NCI-H774 (cell line): ENCODE results near the gene GABARAPL2.
"Not testable (repeated sequence)": the region's sequence is repeated elsewhere in the genome, so short reads cannot be mapped to it uniquely, and the experiment has no call there.

ENCODE experiments used
- DNase-seq: peaks from one replicate; lab custom pipeline; 2025; lab: John Stamatoyannopoulos, UW

The GABARAPL2 gene

DNA sequence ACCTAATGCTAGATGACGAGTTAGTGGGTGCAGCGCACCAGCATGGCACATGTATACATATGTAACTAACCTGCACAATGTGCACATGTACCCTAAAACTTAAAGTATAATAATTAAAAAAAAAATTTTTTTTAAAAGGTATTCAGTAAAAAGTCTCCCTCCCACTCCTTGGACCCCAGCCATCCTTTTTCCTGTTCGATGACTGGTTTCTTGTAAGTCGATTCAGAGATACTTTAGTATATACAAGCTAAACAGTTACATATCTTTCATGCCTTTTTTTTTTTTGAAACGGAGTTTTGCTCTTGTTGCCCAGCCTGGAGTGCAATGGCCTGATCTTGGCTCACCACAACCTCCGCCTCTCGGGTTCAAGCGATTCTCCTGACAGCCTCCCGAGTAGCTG lies 25.7 kb downstream of the GABARAPL2 start:
- DNase-seq, result not testable (repeated sequence)

DNA sequence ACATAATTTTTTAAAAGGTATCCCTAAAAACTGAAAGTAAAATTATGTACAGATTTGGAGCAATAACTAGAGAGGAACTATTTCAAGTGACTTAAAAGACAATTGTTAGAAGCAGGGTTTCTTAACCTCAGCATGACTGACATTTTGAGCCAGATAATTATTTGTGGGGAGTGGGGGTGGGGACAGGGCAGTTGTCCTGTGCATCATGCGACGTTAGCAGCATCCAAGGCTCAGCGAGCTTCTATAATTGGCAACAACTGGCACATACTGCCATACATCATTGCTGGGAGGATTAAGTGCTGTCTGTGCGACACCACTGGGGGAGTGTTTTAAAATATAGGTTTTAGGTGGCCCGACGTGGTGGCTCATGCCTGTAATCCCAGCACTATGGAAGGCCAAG lies 27.1 kb downstream of the GABARAPL2 start:
- no peak for DNase-seq

DNA sequence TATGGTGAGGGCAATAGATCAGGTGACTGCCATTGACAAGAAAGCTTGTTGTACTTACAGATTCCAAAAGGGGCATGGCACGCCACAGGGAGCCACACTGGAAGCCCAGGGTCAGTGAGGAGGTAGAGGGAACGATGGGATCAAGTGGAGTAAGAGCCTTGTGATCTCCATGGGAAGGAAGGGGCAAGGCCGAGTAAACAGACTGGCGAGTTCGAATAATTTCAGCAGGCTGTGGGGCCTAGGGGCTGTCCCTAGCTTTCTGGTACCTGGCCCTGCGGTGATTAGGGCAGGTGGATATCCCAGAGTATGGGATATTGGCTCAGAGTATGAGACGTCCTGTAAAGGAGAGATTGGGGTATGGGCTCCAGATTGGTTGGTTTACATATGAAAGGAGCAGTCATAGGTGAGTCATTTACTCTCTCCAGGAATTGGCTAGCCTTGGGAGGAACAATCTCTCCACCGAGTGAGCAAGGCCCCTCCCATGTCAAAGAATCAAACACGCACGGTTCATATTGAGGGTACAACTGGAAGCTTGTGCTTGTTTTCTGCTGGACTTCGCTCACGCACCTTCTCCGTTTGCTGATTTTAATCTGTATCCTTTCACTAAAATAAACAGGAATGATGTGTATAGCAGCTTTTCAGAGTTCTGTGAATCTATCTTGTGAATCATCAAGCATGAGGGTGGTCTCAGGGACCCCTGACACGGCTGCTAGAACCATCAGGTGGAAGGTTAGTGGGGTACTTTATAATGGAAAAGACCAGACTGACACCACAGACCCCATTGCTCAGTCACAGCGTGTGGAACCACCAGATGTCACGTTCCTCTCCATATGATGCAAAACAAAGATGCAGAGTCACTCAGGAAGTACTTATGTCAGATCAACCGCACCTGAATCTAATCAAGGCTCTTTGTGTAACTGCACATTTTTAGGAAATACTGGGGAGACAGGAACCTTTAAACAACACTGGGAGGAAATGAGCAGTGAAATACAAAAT lies 27.9 kb downstream of the GABARAPL2 start:
- no peak for DNase-seq

DNA sequence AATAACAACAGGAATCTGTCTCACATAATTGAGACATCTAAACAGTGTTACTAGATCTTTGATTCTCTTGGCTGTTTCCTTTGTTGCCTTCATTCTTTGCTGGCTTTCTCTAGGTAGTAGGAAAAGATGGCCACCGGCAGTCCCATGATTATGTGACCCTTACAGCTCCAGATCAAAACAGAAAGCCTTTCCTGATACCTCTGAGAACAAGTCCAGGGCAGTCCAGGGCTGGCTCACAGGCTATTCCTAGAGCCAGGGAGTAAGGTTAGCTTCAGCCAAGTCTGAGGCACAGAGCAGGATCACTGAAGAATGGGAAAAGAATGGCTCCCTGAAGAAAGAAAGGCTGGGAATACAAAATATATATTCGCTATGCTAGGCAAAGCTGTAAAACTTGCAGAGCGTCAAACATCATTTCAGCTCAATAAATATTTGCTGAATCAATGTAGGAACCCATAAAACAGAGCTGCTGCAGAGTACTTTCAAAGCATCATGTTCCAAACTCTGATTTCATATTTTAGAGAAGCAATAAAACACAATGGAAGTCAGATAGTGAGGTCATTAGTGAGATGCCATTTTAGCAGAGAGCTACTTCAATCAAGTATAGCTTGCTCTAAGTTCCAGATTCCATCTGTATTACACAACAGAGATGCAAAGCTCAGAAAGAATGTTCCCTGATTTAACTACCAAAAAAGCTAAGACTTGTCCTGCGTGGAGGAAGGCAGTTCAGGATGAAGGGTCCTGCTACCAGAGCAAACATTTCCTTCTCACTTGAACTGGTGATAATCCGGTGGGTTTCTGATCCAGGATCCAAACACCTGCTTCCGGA lies 33.5 kb downstream of the GABARAPL2 start:
- DNase-seq, result no peak

DNA sequence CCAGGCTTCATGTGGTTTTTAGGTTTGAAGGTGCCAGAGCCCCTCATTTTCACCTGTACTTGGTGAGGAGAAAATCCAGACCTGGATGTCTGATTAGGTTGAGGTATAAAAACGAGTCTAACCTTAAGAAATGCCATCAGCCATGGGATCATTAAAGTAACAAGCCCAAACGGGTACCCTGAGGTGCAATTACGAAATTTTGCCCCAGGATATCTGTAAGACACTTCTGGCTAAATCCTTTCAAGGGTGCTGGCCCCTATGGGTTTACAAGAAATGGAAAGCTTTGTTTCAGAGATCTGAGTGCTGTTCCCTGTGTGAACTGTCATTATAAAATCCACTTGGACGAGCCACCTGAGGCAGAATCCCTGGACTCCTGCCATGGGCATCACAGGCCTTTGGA lies 37.1 kb downstream of the GABARAPL2 start:
- no peak for DNase-seq

DNA sequence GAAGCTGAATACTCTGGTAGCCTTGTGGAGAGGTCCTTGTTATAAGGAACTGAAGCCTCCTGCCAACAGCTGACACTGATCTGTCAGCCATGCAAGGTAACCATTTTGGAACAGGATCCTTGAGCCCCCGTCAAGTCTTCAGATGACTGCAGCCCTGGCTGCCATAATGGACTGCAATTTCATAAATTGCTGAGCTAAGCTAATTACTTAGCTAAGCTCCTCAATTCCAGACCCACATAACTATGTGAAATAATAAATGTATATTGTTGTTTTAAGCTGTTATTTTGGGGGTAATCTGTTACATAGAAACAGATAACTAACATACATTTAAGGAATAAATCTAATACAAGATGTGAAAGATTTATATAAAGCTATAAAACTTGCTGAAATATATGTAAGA lies 40.3 kb downstream of the GABARAPL2 start:
- DNase-seq, result no peak

DNA sequence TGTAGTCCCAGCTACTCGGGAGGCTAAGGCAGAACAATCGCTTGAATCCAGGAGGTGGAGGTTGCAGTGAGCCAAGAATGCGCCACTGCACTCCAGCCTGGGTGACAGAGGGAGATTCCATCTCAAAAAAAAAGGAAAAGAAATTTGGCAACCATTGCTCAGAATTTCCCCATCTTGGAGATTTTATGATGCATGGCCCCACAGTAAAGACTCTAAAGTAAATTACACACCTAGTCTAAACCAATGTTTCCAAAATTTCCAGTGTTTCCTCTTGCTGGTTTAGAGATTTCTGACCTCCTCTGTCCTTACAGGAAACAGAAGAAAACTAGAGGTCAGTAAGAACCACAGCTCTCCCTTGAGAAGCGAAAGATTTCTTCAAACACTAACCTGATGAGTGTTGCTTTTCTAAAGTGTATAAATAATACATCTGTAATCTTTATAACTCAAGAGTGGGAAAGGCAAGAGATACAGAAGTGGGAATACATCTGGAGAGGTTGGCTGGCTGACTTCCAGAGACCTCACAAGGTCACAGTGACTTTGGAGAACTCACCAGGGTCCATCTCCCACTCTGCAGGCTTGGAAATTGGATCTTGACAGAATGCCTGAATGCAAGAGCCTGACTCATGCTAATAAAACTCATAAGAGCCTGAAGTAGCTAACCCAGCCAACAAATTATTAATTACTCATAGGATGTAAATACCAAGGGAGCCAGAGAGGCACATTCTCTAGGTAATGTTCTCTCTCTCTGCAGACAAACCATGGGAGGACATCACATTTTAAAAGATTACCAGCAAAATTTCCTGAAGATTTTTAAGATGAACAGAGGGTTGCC lies 48.1 kb downstream of the GABARAPL2 start:
- DNase-seq, result no peak

DNA sequence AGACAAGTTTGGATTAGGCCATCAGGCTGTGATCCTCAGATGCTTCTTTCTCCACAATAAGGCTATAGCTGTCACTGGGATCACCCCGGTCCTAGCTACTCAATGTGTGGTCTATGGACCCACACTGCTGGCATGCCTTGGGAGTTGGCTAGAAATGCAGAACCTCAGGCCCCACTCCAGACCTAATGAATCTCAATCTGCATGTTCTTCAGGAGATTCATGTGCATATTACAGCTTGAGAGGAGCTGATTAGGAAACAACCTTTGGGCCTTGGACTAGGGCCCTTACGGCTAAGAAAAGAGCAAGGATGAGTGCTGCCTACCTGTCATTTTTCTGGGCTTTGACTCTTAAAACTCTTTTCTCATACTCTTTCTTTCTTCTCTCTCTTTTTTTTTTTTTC lies 49.4 kb downstream of the GABARAPL2 start:
- DNase-seq, result no peak

DNA sequence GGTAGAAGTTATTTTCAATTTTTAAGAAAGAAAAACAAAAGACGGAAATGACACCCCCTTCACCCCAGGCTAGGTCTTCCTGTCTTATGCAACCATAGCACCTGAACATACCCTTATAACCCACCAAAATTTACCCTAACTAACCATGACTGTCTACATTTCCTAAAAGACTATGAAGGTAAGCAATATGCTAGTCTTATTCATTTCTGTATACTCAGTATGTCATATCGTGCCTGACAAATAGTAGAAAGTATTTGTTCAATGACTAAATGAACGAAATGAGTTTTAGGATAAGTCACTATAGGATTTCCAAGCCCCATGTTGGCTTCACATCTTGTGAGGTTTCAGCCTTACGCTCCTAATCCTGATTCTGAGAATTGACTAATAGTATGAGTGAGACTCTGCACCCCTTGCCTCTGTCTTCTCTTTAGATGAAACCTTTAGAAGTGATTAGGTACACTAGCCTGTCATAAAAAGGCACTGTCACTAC lies 50.4 kb downstream of the GABARAPL2 start:
- no peak for DNase-seq

DNA sequence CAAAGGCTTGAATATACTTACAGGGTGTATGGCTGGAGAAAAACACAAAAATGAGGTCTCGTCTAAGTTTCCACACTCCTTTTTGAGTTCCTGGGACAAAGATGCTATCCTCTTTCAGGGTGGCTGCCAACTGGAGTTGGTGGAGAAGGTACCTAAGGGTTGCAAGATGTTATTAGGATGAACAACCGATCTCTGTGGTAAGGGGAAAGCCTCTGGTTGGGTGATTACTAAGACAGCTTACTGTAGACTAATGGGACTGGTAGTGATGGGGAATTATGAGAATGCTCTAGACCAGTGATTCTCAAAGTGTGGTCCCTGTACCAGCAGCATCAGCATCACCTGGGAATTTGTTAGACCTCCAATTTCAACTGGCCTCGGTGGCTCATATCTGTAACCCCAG lies 50.9 kb downstream of the GABARAPL2 start:
- DNase-seq, result no peak

DNA sequence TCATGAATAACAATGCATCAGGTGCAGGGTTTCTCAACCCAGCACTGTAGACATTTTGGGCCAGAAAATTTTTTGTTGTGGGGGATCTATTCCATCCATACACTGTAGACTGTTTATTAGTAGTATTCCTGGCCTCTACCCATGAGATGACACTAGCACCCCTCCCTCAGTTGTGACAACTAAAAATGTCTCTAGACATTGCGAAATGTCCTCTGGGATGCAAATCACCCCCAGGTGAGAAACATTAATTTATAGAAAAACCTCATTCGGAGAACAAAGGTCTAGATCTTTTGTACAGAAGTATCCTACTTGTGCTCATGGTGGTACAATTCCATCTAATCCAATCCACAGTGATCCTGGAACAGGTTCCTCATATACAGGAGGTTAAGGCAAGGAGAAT lies 52.6 kb downstream of the GABARAPL2 start:
- no peak for DNase-seq

DNA sequence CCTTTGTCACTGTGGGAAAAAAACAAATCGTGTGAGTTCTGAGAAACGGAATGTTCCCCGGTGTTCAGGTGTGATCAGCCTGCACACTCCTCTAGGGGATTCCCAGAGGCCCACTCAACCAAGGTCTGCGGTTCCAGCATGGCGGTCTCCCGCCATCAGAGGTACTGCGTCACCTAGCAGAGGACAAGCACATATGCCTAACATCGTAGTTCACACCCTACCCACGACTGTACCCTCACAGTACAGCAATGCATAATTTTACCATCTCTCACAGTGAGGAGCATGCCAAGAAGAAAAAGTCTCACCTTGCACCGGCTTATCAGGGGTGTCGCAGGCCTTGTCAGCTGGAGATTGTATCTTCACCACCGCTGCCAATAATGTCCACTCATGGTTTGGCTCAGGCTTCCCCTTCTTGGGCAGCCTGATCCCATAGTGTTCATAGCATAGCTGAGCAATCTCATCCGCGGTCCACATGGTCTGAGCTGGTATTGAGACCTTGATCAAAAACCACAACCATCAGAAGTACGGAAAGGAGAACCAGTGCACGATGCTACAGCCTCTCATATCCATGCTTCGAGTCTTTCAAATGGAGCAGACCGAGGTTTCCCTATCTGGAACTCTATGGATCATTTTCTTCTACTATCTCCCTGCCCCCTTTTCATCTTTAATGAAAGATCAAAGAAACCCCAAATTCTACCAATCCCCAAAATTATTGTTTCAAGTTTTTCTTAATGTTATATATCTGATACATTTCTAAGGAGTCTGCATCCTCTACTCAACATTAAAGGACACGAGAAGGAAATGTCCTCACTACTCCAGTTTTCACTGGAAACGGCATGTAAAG lies 54.4 kb downstream of the GABARAPL2 start:
- no peak for DNase-seq

DNA sequence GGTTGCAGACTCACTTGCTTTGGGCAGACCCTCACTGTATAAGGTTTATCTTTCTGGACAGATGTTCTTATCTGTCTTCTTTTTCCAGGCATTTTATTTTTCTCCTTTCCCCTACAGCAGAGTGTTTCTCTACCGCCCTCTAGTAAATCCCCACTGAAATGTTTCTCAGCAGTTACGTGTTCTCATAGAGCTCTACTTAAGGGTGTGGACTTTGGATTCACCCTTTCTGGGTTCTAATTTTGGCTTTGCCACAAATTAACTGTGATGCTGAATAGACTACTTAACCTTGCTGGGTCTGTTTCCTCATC lies 54.9 kb downstream of the GABARAPL2 start:
- no peak for DNase-seq

DNA sequence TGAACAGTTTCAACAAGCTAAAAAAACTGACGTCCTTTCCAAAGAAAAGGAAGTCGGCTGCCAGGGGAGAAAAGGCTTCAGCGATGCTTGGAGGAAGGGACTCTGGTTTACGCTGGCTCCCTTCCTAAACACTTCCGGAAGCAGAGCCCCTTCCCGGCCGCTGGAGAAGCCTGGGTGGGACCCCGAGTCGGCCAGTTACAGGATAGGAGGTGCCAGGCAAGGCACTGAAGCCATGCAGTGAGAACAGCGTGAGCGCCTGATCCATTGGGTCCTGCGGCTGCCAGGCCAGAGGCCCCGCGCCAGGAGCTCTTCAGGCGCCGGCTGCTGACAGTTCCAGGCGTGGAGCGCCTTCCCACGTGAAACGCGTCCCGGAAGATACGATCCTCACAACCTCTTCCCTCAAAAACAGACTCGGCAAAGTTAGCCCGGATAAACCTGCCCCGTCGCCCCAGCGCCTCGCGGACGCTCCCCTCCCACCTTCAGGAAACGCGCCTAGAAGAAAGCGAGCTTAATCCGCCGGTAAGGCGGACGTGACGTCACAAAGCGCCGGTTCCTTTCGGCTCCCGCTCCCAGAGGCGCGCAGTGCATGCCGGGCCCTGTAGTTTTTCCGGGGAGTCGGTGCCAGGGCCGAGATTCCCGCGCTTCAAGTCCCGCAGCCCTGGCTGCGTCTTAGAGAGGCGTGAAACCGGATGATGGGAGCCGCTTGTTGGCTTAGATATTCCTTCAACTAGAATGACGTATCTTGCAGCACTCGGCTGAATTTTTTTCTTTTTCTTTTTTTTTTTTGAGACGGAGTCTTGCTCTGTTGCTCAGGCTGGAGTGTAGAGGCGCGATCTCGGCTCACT lies 56.8 kb downstream of the GABARAPL2 start, which contains the start of gene ADAT1:
TSS of gene ADAT1 (minus strand) at position 521 of the 845 bp plus-strand sequence. CDS start 2,482 bp downstream, outside the sequence.
- peak; percentile 82 for DNase-seq

DNA sequence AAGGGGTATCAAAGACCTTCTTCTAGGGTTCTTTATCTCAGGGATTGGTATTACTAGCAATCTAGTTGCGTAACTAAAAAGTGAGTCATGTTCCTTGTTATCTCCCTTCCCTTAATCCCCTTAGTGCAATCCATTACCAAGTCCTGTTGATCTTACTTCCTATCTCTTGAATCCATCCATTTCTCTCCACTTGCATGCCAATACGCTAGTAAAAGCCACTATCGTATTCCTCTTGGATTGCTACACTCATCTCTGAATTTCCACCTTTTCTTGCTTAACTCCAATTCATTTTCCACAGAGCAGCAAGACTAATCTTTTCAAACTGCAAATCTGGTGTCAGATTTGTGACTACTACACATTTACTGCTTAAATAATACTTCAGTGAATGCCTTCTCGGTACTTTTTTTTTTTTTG lies 58.7 kb downstream of the GABARAPL2 start:
- no peak for DNase-seq

DNA sequence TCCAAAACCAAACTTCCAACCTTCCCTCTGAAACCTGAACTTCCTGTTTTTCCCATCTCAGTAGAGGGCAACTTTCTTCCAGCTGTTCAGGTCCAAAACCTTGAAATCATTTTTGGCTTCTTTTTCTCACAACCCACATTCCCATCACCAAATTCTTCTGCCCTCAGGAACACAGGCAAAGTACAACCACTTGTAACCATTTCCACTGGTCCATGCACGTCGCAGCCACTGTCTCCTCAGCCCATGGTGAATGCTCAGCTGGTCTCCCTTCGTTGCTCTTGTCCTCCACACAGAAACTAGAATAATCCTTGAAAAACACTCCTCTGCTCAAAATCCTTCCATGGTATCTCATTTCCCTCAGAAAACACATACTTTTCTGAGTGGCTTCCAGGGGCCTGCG lies 60.6 kb downstream of the GABARAPL2 start:
- DNase-seq, result no peak
